ENCODE results near the gene PPP1R15A. TPM values are rescaled to one million over a fixed set of nuclear protein-coding genes. Genes with fewer than 3 reads are reported as not detected.
"Not testable (repeated sequence)": the region's sequence is repeated elsewhere in the genome, so short reads cannot be mapped to it uniquely, and the experiment has no call there.

The PPP1R15A gene
- total RNA-seq, 4 donors from 2014 or later = 135 to 191 (median 144) TPM

DNA sequence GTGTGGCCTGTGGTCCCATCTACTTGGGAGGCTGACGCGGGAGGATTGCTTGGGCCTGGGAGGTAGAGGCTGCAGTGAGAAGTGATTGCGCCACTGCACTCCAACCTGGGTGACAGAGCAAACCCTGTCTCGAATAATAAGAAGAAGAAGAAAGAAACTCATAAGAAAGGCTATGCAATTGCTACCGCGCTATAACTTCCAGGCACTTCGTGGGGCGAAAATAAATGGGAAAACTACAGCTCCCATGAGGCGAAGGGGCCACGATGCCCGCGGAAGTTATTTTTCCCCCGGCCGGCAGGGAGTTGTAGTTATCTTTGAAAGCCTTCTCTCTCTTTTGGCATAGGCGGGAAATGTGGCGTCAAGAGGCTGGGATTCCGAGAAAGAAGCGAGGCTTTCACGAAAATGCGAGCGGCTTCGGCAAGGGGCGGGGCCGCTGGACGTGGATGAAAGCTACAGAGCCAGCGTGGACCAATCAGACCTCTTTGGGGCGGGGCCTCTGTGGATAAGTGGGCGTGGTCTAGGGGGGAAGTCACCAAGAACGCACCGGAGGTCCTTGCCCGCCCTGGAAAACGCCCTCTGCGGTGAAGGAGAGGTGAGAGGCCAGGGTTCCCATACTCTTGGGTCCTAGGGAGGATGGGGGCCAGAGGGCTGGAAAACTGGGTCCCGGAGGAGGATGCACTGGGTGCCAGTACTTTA, 27.7 kb downstream of the PPP1R15A start, which contains the start of gene NUCB1:
Gene NUCB1, plus strand, starts transcription at position 532 of the 696 bp plus-strand sequence. CDS start 485 bp downstream, outside the sequence.
- DNase-seq (ENCODE audit: low spot score in 2 of 2) = peak; percentile 100
- peaks cover 38% of the 10 kb centered on the region for H3K4me1 ChIP-seq
- TF ChIP-seq POLR2A (IDR thresholded peaks at IDR 0.05) = peak in 1 of 2 donors; percentile 58
- peak; percentile 32 for TF ChIP-seq EP300 (IDR thresholded peaks at IDR 0.05)
- TF ChIP-seq POLR2AphosphoS5 (IDR thresholded peaks at IDR 0.05) = peak in 1 of 3 donors; percentile 49
- TF ChIP-seq, protein P1, sequence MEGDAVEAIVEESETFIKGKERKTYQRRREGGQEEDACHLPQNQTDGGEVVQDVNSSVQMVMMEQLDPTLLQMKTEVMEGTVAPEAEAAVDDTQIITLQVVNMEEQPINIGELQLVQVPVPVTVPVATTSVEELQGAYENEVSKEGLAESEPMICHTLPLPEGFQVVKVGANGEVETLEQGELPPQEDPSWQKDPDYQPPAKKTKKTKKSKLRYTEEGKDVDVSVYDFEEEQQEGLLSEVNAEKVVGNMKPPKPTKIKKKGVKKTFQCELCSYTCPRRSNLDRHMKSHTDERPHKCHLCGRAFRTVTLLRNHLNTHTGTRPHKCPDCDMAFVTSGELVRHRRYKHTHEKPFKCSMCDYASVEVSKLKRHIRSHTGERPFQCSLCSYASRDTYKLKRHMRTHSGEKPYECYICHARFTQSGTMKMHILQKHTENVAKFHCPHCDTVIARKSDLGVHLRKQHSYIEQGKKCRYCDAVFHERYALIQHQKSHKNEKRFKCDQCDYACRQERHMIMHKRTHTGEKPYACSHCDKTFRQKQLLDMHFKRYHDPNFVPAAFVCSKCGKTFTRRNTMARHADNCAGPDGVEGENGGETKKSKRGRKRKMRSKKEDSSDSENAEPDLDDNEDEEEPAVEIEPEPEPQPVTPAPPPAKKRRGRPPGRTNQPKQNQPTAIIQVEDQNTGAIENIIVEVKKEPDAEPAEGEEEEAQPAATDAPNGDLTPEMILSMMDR (IDR thresholded peaks at IDR 0.05) = peak in 1 of 2 donors; percentile 20
- H3K27ac ChIP-seq = peak within 1 kb of the TSS; percentile 86
- no peaks in the 10 kb centered on the region for H3K9me3 ChIP-seq
- peak within 1 kb of the TSS; percentile 78 for H3K4me3 ChIP-seq
- H3K27me3 ChIP-seq = no peaks in the 10 kb centered on the region
- WGBS = 7% methylated on average over 34 of the region's 34 CpGs
- H3K36me3 ChIP-seq = peaks cover 11% of the 10 kb centered on the region

DNA sequence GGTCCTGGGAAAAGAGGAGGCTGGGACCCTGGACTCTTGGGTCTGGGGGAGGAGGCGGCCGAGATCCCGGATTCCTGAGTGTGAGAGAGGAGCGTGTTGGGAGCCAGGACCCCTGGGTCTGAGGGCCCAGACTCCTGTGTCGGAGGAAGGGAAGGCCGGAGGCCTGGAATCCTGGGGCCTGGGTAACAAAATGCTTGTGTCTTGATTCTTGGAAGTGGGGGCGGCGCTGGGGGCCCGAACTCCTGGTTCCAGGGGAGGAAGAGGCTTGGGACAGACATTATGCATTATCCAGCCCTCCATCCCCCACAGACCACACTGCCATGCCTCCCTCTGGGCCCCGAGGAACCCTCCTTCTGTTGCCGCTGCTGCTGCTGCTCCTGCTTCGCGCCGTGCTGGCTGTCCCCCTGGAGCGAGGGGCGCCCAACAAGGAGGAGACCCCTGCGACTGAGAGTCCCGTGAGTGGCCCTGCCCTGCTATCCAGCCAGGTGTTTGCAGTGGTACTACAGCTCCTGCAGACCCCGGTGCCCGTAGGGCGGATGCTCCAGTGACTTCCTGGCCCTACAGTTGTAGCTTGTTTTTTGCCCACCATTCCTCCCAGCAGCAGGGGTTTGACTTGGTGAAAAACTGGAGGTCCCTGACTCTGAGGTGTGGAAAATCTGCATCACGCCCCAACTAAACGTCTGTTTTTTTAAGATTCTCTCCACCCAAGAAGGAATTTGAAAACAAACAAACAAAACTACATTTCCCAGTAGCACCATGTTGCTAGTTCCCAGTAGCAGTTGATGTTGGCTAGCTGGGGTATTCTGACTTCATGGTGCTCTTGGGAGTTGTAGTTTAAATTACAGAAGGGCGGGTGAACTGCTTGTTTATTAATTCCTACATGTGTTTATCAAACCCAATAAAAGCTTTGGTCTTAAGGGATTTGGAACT, 28.5 kb downstream of the PPP1R15A start:
- Histone ChIP-seq H3K27me3 (no peaks in the 10 kb centered on the region), H3K9me3 (no peaks in the 10 kb centered on the region), H3K4me3 (peak overlapping the region; percentile 78), H3K27ac (peak overlapping the region; percentile 86), H3K4me1 (peaks cover 32% of the 10 kb centered on the region), H3K36me3 (peaks cover 19% of the 10 kb centered on the region)
- TF ChIP-seq POLR2A (IDR thresholded peaks at IDR 0.05) (no peak), POLR2AphosphoS5 (IDR thresholded peaks at IDR 0.05) (no peak), EP300 (IDR thresholded peaks at IDR 0.05) (no peak)
- TF ChIP-seq, protein P1 (IDR thresholded peaks at IDR 0.05) = no peak
- 8% methylated on average over 18 of the region's 24 CpGs for WGBS
- no peak for DNase-seq (ENCODE audit: low spot score in 2 of 2)

DNA sequence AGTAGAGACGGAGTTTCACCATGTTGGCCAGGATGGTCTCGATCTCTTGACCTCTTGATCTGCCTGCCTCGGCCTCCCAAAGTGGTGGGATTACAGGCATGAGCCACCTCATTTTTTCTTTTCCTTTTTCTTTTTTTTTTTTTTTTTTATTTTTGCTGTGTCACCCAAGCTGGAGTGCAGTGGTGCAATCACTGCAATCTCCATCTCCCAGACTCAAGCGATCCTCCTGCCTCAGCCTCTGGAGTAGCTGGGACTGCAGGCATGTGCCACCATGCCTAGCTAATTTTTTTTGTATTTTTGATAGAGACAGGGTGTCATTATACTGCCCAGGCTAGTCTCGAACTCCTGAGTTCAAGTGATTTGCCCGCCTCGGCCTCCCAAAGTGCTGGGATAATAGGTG, 30.1 kb downstream of the PPP1R15A start:
- not testable (repeated sequence) for H3K27ac ChIP-seq; H3K27me3 ChIP-seq; DNase-seq (ENCODE audit: low spot score in 2 of 2); H3K9me3 ChIP-seq; H3K4me3 ChIP-seq
- peaks cover 34% of the 10 kb centered on the region for H3K36me3 ChIP-seq
- WGBS = 96% methylated on average over 7 of the region's 7 CpGs
- peaks cover 26% of the 10 kb centered on the region for H3K4me1 ChIP-seq

DNA sequence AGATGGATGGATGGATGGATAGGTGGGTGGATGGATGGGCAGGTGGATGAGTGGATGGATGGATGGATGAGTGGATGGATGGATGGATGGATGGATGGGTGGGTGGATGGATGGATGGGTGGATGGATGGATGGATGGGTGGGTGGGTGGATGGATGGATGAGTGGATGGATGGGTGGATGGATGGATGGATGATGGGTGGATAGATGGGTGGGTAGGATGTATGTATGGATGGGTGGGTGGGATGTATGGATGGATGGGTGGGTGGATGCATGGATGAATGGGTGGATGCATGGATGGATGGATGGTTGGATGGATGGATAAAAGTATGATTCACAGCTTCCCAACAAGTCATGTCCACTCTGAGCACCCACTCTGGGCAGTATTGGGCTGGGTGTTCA, 31.6 kb downstream of the PPP1R15A start:
- H3K27ac ChIP-seq; H3K4me3 ChIP-seq; H3K27me3 ChIP-seq; DNase-seq (ENCODE audit: low spot score in 2 of 2); H3K9me3 ChIP-seq: not testable (repeated sequence)
- H3K36me3 ChIP-seq = peaks cover 49% of the 10 kb centered on the region
- H3K4me1 ChIP-seq = peaks cover 28% of the 10 kb centered on the region

DNA sequence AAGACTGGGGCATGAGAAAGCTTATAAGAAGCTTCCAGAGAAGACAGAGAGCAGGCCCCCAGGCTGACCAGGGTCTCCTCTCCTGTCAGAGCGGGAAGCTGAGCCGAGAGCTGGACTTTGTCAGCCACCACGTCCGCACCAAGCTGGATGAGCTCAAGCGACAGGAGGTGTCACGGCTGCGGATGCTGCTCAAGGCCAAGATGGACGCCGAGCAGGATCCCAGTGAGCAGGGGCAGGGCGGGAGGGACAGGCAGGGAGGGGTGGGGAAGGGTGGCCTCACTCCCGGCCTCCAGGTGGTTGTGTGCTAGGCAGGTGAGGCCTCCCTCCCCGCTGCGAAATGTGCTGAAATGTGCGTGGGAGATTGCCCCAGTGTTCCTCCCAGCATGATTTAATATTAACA, 33.4 kb downstream of the PPP1R15A start:
- no peak for TF ChIP-seq POLR2A (IDR thresholded peaks at IDR 0.05)
- no peak for TF ChIP-seq POLR2AphosphoS5 (IDR thresholded peaks at IDR 0.05)
- TF ChIP-seq EP300 (IDR thresholded peaks at IDR 0.05) = no peak
- TF ChIP-seq, protein P1 (IDR thresholded peaks at IDR 0.05) = no peak
- H3K9me3 ChIP-seq = no peaks in the 10 kb centered on the region
- H3K4me1 ChIP-seq = peaks cover 25% of the 10 kb centered on the region
- H3K4me3 ChIP-seq = no peak overlapping the region
- WGBS = 93% methylated on average over 13 of the region's 14 CpGs
- no peaks in the 10 kb centered on the region for H3K27me3 ChIP-seq
- H3K27ac ChIP-seq = no peak overlapping the region
- peaks cover 67% of the 10 kb centered on the region for H3K36me3 ChIP-seq
- no peak for DNase-seq (ENCODE audit: low spot score in 2 of 2)

DNA sequence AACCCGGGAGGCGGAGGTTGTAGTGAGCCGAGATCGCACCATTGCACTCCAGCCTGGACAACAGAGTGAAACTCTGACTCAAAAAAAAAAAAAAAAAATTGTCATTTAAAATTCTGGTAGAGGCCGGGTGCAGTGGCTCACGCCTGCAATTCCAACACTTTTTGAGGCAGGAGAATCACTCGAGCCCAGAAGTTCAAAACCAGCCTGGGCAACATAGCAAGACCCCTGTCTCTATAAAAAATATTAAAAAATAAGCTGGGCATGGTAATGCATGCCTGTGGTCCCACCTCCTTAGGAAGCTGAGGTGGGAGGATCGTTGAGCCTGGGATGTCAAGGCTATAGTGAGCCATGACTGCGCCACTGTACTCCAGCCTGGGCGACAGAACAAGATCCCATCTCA, 34.1 kb downstream of the PPP1R15A start:
- Histone ChIP-seq H3K27ac (no peak overlapping the region), H3K4me3 (no peak overlapping the region), H3K27me3 (no peaks in the 10 kb centered on the region), H3K9me3 (no peaks in the 10 kb centered on the region), H3K36me3 (peaks cover 74% of the 10 kb centered on the region), H3K4me1 (peaks cover 19% of the 10 kb centered on the region)
- 97% methylated on average over 10 of the region's 10 CpGs for WGBS
- DNase-seq (ENCODE audit: low spot score in 2 of 2) = no peak
- no peak for TF ChIP-seq EP300 (IDR thresholded peaks at IDR 0.05)
- TF ChIP-seq, protein P1 (IDR thresholded peaks at IDR 0.05) = no peak

Data from suprapubic skin (tissue), 4 donors.